KMS-11 (cell line): ENCODE measurements around the gene SLBP.
A peak's percentile ranks its signal among the peaks of the same experiment; 100 is the strongest.

ENCODE experiments used
- H2AFZ ChIP-seq: fragments of 200-600 bp; sonication (generic); 2 replicates; pipeline ENCODE4 v1.6.1; 2016; ENCODE audit warnings: antibody characterized with exemption, mixed run types, low read depth
- H3K27ac ChIP-seq: fragments of 200-600 bp; sonication (generic); 2 replicates; pipeline ENCODE4 v1.6.1; 2016; ENCODE audit warnings: mild to moderate bottlenecking, mixed run types
- H3K27me3 ChIP-seq: fragments of 200-600 bp; sonication (generic); 2 replicates; pipeline ENCODE4 v1.6.1; 2017; ENCODE audit warnings: mild to moderate bottlenecking, low read depth, mixed run types, moderate library complexity; ENCODE audit not compliant: insufficient read depth
- H3K36me3 ChIP-seq: fragments of 200-600 bp; sonication (generic); 2 replicates; pipeline ENCODE4 v1.6.1; 2017; ENCODE audit warnings: mild to moderate bottlenecking, mixed run types; ENCODE audit not compliant: insufficient read depth
- H3K4me1 ChIP-seq: fragments of 200-600 bp; sonication (generic); 2 replicates; pipeline ENCODE4 v1.6.1; 2016; ENCODE audit warnings: mild to moderate bottlenecking, low read depth, mixed run types; ENCODE audit not compliant: poor library complexity, severe bottlenecking
- H3K4me2 ChIP-seq: fragments of 200-600 bp; sonication (generic); 2 replicates; pipeline ENCODE4 v1.7.0; 2016; ENCODE audit warnings: mild to moderate bottlenecking, mixed run types
- H3K4me3 ChIP-seq: fragments of 200-600 bp; sonication (generic); IDR thresholded peaks from 2 replicates; pipeline ENCODE4 v1.6.1; 2017; ENCODE audit warnings: low read depth, low read length, mixed read lengths; ENCODE audit not compliant: insufficient read depth
- H3K79me2 ChIP-seq: fragments of 200-600 bp; sonication (generic); 2 replicates; pipeline ENCODE4 v1.6.1; 2016; ENCODE audit warnings: low read depth, mixed run types; ENCODE audit not compliant: insufficient read depth
- H3K9ac ChIP-seq: fragments of 200-600 bp; sonication (generic); 2 replicates; pipeline ENCODE4 v1.6.1; 2016; ENCODE audit warnings: mild to moderate bottlenecking, mixed run types
- H4K20me1 ChIP-seq: fragments of 200-600 bp; sonication (generic); 2 replicates; pipeline ENCODE4 v1.6.1; 2016; ENCODE audit warnings: mild to moderate bottlenecking, mixed run types; ENCODE audit not compliant: insufficient read depth
- CTCF ChIP-seq: fragments of 200-600 bp; sonication (generic); conservative IDR thresholded peaks from 2 replicates; pipeline ENCODE4 v1.6.1; 2017; ENCODE audit warnings: low read depth, mild to moderate bottlenecking, antibody characterized with exemption, low read length, moderate library complexity, mixed read lengths

Gene SLBP

DNA sequence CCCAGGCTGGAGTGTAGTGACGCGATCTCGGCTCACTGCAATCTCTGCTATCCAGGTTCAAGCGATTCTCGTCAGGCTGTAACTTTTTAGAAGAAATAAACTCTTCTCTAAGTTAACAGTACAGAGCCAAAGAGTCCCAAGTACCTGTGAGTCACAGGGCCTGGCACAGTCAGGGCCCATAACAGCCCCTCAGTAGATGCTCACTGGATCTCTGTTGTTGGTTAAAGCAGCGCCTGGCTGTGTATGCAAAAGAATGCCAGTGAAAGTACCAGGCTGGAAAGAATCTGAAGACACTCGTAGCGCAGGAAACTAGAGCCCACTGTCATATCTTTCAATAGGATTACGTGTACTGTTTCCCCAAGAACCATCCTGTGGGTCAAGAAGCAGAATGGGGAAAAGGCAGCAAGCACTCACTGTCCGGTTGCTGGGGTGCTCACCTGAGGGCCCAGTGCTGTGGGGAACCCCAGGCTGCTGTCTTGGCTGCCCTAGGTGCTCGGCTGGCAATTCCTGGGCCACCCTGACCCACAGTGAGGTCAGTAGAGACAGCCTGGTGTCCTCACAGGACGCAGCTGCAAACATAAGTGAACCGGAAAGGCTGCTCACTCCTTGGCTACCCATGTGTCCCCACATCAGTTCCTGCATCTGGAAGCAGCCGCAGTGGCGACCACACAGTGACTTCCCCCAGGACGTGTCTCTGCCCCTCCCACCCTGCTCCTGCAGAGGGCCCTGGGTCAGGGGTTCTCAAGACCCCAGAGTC is 3.1 kb upstream of the SLBP start:
- no peak overlapping the region for H3K27ac ChIP-seq
- H4K20me1 ChIP-seq, result 0 out of 2 replicates have a peak, but pooled peaks cover 3% of the 10 kb centered on the region
- no peak for TF ChIP-seq CTCF
- no peak overlapping the region for H3K4me3 ChIP-seq
- H2AFZ ChIP-seq, result no peak overlapping the region
- no peak overlapping the region for H3K4me2 ChIP-seq
- peaks cover 50% of the 10 kb centered on the region for H3K79me2 ChIP-seq
- H3K36me3 ChIP-seq, result no peaks in the 10 kb centered on the region
- no peaks in the 10 kb centered on the region for H3K27me3 ChIP-seq
- no peak overlapping the region for H3K9ac ChIP-seq
- peaks cover 22% of the 10 kb centered on the region for H3K4me1 ChIP-seq

DNA sequence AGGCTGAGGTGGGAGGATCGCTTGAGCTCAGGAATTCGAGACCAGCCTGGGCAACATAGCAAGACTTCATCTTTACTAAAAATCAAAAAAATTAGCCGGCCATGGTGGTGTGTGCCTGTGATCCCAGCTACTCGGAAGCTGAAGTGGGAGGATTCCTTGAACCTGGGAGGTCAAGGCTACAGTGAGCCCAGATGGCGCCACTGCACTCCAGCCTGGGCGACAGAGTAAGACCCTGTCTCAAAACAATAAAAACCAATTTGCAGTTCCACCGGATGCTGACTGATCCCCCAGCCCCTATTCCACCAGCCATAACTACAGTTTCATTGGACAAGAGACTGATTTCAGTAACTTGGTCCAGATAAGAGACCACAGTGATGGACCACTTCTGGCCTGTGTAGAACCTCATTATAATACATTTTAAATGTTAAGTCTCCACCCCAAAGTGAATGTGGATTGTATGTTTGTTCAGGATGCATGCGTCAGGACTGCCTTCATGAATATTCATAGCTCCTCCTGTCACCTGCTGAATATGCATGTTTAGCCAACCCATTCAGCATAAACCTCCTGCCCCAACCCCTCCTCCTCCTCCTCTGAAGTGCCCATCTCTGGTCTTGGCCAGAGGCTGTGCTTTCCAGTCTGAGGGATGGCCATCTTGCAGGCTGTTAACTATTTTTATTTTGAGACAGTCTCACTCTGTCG is 2.3 kb upstream of the SLBP start:
- Histone ChIP-seq H3K79me2 (peaks cover 50% of the 10 kb centered on the region), H3K27me3 (no peaks in the 10 kb centered on the region), H3K4me3 (no peak overlapping the region), H4K20me1 (0 out of 2 replicates have a peak, but pooled peaks cover 5% of the 10 kb centered on the region), H3K4me2 (peak overlapping the region; percentile 51; the same call in 1 of the 2 replicates), H3K4me1 (peaks cover 23% of the 10 kb centered on the region), H3K36me3 (no peaks in the 10 kb centered on the region), H3K27ac (no peak overlapping the region), H2AFZ (no peak overlapping the region), H3K9ac (no peak overlapping the region)
- no peak for TF ChIP-seq CTCF

- H3K27me3 ChIP-seq, result no peaks in the 10 kb centered on the region
- peaks cover 28% of the 10 kb centered on the region for H3K4me1 ChIP-seq
- peak overlapping the region; percentile 68 for H3K4me3 ChIP-seq
- H3K36me3 ChIP-seq, result no peaks in the 10 kb centered on the region
- TF ChIP-seq CTCF, result no peak
- peak overlapping the region; percentile 41; the same call in 1 of the 2 replicates for H2AFZ ChIP-seq
- H3K79me2 ChIP-seq, result peaks cover 58% of the 10 kb centered on the region
- H3K4me2 ChIP-seq, result peak overlapping the region; percentile 51; the same call in 1 of the 2 replicates
- H3K9ac ChIP-seq, result peak overlapping the region; percentile 92; the same call in 1 of the 2 replicates
- peak overlapping the region; percentile 95 for H3K27ac ChIP-seq
- H4K20me1 ChIP-seq, result 0 out of 2 replicates have a peak, but pooled peaks cover 5% of the 10 kb centered on the region
Measured at GRCh38 chr4:1713003-1713851, 1.1 kb upstream of the SLBP start.

GRCh38 chr4:1711571-1712215 is 426 bp downstream of the SLBP start:
- no peaks in the 10 kb centered on the region for H3K27me3 ChIP-seq
- H3K27ac ChIP-seq, result peak overlapping the region; percentile 95
- no peaks in the 10 kb centered on the region for H3K36me3 ChIP-seq
- peaks cover 28% of the 10 kb centered on the region for H3K4me1 ChIP-seq
- peaks cover 67% of the 10 kb centered on the region for H3K79me2 ChIP-seq
- no peak overlapping the region for H3K4me3 ChIP-seq
- H3K9ac ChIP-seq, result peak overlapping the region; percentile 92
- peak overlapping the region; percentile 38 for H3K4me2 ChIP-seq
- TF ChIP-seq CTCF, result no peak
- 0 out of 2 replicates have a peak, but pooled peaks cover 5% of the 10 kb centered on the region for H4K20me1 ChIP-seq
- no peak overlapping the region for H2AFZ ChIP-seq
